Measurements from ENCODE around the gene SQSTM1.
A peak's percentile ranks its signal among the peaks of the same experiment; 100 is the strongest.

Gene SQSTM1

DNA sequence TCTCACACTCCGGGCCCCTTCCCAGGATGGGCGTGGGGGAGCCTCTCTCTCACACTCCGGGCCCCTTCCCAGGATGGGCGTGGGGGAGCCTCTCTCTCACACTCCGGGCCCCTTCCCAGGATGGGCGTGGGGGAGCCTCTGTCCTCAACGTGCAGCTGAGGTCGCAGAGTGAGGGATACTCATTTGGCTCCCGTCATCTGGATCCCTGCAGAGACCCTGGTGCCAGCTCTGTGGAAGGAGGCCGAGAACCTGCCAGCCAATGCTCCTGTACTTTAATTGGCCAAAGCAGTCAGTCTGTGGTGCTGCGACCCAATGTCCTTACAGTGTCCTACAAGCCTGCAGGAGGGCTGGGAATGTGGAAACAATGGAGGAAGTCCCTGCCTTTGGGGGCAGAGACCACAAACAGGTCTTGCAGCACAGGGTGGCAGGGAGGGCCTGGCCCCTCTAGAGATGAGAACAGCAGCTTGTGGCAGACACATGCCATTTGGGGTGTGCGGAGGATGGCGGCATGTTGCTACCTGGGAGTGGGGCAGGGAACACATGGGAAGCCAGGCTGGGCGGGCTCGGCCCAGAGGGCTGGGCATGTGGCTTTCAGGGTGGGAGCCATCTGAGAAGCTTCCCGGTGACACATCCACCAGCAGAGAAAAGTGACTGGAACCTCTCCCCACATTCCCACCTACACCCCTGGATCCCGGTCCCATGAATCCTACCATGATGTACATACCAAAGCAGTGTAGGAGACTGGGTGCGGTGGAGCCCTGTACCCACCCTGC lies 51.5 kb downstream of the SQSTM1 start:
- Mint-ChIP-seq H3K9me3 (no peaks in the 10 kb centered on the region), H3K4me3 (no peak overlapping the region), H3K36me3 (ENCODE audit: low read depth) (peaks cover 86% of the 10 kb centered on the region), H3K27ac (no peak overlapping the region), H3K4me1 (ENCODE audit: low read depth) (peaks cover 1% of the 10 kb centered on the region), H3K27me3 (no peaks in the 10 kb centered on the region)
- no peak for DNase-seq

- Mint-ChIP-seq H3K27me3 (no peaks in the 10 kb centered on the region), H3K27ac (no peak overlapping the region), H3K36me3 (ENCODE audit: low read depth) (peaks cover 85% of the 10 kb centered on the region), H3K4me1 (ENCODE audit: low read depth) (no peaks in the 10 kb centered on the region), H3K9me3 (no peaks in the 10 kb centered on the region), H3K4me3 (no peak overlapping the region)
- no peak for DNase-seq
Observed at GRCh38 chr5:179872828-179873575, 52.3 kb downstream of the SQSTM1 start.

- Mint-ChIP-seq H3K27ac (no peak overlapping the region), H3K4me1 (ENCODE audit: low read depth) (no peaks in the 10 kb centered on the region), H3K36me3 (ENCODE audit: low read depth) (peaks cover 85% of the 10 kb centered on the region), H3K4me3 (no peak overlapping the region), H3K9me3 (no peaks in the 10 kb centered on the region), H3K27me3 (no peaks in the 10 kb centered on the region)
- no peak for DNase-seq
Observed at GRCh38 chr5:179873588-179874110, 52.9 kb downstream of the SQSTM1 start.

DNA sequence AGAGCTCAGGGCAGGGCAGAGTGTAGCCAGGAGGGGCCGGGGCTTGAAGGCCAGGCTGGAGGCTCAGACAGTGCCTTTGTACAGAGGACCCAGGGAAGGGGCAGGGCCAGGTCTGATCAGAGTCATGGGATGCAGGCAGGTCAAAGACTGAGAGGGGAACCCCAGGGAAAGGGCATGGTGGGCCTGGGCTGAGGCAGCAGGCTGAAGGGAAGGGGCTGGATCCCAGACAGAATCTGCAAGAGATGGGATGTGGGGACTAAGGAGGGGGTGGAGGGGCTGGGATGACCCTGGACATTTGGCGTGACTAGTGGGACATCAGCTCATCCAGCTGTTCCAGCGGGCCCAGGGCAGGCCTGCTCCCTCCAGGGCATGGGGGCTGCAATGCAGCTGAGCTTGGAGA lies 53.4 kb downstream of the SQSTM1 start:
- no peaks in the 10 kb centered on the region for H3K9me3 Mint-ChIP-seq
- peak overlapping the region; percentile 18 for H3K27ac Mint-ChIP-seq
- H3K27me3 Mint-ChIP-seq, result no peaks in the 10 kb centered on the region
- H3K4me1 Mint-ChIP-seq (ENCODE audit: low read depth), result no peaks in the 10 kb centered on the region
- no peak overlapping the region for H3K4me3 Mint-ChIP-seq
- no peak for DNase-seq
- peaks cover 83% of the 10 kb centered on the region for H3K36me3 Mint-ChIP-seq (ENCODE audit: low read depth)

DNA sequence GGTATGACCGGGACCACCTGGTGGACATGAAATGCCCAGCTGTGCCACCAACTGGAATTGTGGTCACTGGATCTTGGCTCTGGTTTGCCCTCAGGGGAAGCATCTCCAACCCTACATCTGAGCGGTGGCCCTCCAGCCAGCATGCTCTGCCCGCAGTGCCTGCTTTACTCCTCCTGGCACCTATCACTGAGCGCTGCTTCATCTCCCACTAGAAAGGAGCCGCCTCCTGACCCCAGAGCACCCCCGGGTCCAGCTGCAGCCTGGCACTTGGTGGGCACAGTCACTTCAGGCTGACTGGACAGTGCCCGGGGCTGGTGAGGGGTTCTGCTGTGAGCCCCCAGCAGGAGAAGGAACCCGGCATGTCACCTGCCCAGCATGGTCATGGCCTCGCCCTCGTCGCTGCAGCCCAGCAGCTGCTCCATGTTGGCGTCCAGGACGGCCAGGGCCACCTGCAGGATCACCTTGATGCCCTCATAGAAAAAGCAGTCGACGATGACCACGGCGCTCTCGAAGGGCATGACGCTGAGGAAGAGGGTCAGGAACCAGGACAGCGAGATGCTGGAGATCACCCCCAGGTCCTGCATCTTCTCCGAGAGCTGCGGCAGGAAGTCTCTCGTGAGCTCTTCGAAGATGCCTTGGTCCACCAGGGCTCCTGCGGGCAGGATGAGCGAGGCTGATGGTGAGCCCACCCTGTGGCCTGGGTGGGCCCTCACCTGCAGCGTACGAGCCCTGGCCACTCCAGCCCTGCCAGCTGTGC lies 54.0 kb downstream of the SQSTM1 start:
- no peaks in the 10 kb centered on the region for H3K4me1 Mint-ChIP-seq (ENCODE audit: low read depth)
- no peak overlapping the region for H3K4me3 Mint-ChIP-seq
- H3K27me3 Mint-ChIP-seq, result no peaks in the 10 kb centered on the region
- DNase-seq, result no peak
- H3K27ac Mint-ChIP-seq, result no peak overlapping the region
- no peaks in the 10 kb centered on the region for H3K9me3 Mint-ChIP-seq
- H3K36me3 Mint-ChIP-seq (ENCODE audit: low read depth), result peaks cover 84% of the 10 kb centered on the region

GRCh38 chr5:179875741-179876609 lies 55.3 kb downstream of the SQSTM1 start:
- Mint-ChIP-seq H3K4me1 (ENCODE audit: low read depth) (no peaks in the 10 kb centered on the region), H3K9me3 (no peaks in the 10 kb centered on the region), H3K36me3 (ENCODE audit: low read depth) (peaks cover 81% of the 10 kb centered on the region), H3K27ac (no peak overlapping the region), H3K4me3 (no peak overlapping the region), H3K27me3 (no peaks in the 10 kb centered on the region)
- no peak for DNase-seq

- Mint-ChIP-seq H3K27ac (no peak overlapping the region), H3K36me3 (ENCODE audit: low read depth) (peaks cover 81% of the 10 kb centered on the region), H3K4me1 (ENCODE audit: low read depth) (no peaks in the 10 kb centered on the region), H3K27me3 (no peaks in the 10 kb centered on the region), H3K4me3 (no peak overlapping the region), H3K9me3 (no peaks in the 10 kb centered on the region)
- DNase-seq, result no peak
Observed at GRCh38 chr5:179876610-179876952, 55.9 kb downstream of the SQSTM1 start.

- H3K4me3 Mint-ChIP-seq, result no peak overlapping the region
- peaks cover 86% of the 10 kb centered on the region for H3K36me3 Mint-ChIP-seq (ENCODE audit: low read depth)
- no peaks in the 10 kb centered on the region for H3K27me3 Mint-ChIP-seq
- no peak overlapping the region for H3K27ac Mint-ChIP-seq
- H3K9me3 Mint-ChIP-seq, result peaks cover 10% of the 10 kb centered on the region
- H3K4me1 Mint-ChIP-seq (ENCODE audit: low read depth), result no peaks in the 10 kb centered on the region
- DNase-seq, result no peak
Observed at GRCh38 chr5:179878222-179879002, 57.7 kb downstream of the SQSTM1 start.

- Mint-ChIP-seq H3K27ac (no peak overlapping the region), H3K4me1 (ENCODE audit: low read depth) (no peaks in the 10 kb centered on the region), H3K4me3 (no peak overlapping the region)
Observed at GRCh38 chr5:179879003-179879689, 58.4 kb downstream of the SQSTM1 start.

DNA sequence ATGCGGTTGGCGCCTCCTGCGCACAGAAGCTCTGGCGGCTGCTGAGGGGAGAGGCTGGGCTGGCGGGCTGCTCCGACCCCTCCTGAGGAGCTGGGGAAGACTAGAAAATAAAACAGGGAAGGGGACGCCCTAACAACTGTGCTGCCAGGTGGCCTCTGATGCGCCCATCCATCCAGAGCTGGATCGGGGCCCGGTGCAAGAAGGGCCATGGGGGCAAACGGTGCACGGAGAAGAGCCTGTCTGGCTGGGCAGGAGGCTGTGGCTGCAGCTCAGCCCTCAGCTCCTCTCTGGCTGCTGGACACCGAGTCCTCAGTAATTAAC lies 58.9 kb downstream of the SQSTM1 start:
- Mint-ChIP-seq H3K27ac (no peak overlapping the region), H3K4me1 (ENCODE audit: low read depth) (no peaks in the 10 kb centered on the region), H3K9me3 (peaks cover 22% of the 10 kb centered on the region), H3K36me3 (ENCODE audit: low read depth) (peaks cover 87% of the 10 kb centered on the region), H3K27me3 (no peaks in the 10 kb centered on the region), H3K4me3 (no peak overlapping the region)
- no peak for DNase-seq

More at GRCh38 chr5:179879003-179879689, 58.4 kb downstream of the SQSTM1 start:
- Mint-ChIP-seq H3K36me3 (ENCODE audit: low read depth) (peaks cover 86% of the 10 kb centered on the region), H3K9me3 (peaks cover 16% of the 10 kb centered on the region), H3K27me3 (no peaks in the 10 kb centered on the region)
- no peak for DNase-seq

DNA sequence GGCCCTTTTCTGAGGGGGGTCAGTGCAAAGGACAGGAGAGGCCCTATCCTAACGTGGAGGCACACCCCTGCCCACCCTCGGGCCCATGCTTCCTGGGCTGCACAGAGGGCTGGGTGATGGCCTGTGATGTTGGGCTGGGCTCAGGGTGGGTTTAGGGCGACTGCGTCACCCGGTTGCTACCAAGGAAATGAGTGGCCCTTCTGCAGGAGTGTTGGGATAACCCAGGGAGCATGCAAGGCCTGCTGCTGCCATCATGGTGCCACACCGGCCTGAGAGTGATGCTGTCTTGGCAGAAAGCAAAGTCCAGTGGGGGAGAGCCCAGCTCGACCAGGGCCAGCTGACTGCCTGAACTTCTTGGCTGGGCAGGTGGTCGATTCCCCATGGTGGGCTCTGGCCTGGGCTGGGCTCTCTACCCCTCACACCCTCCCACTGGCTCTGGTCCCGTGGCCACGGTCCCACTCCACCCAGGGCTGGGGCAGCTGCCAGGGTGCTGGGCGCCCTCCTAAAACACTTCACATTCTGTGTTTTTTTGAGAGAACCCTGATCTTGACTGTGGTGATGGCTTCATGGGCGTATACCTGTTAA lies 59.5 kb downstream of the SQSTM1 start:
- Mint-ChIP-seq H3K4me1 (ENCODE audit: low read depth) (no peaks in the 10 kb centered on the region), H3K27me3 (no peaks in the 10 kb centered on the region), H3K4me3 (no peak overlapping the region), H3K27ac (no peak overlapping the region), H3K9me3 (peaks cover 25% of the 10 kb centered on the region), H3K36me3 (ENCODE audit: low read depth) (peaks cover 87% of the 10 kb centered on the region)
- DNase-seq, result no peak

- Mint-ChIP-seq H3K4me1 (ENCODE audit: low read depth) (no peaks in the 10 kb centered on the region), H3K4me3 (no peak overlapping the region), H3K36me3 (ENCODE audit: low read depth) (peaks cover 87% of the 10 kb centered on the region), H3K27ac (no peak overlapping the region), H3K27me3 (no peaks in the 10 kb centered on the region), H3K9me3 (peaks cover 25% of the 10 kb centered on the region)
- no peak for DNase-seq
Observed at GRCh38 chr5:179880848-179881590, 60.3 kb downstream of the SQSTM1 start.

Measured in activated T-cell treated with anti-CD3 and anti-CD28 coated beads, Interleukin-2, amount 50 U/mL, for 24 hours (primary cell).